ENCODE measurements around the gene JMJD1C. TPM values are rescaled to one million over a fixed set of nuclear protein-coding genes. Genes with fewer than 3 reads are reported as not detected.
"Not testable (repeated sequence)": the region's sequence is repeated elsewhere in the genome, so short reads cannot be mapped to it uniquely, and the experiment has no call there.

The JMJD1C gene
- total RNA-seq, 1 donor from 2014 or later, result 72.9 TPM

- no peak for TF ChIP-seq CTCF (IDR thresholded peaks at IDR 0.05)
- Mint-ChIP-seq H3K9me3 (ENCODE audit: low read depth) (no peaks in the 10 kb centered on the region), H3K4me3 (ENCODE audit: unreplicated experiment) (no peak overlapping the region), H3K27me3 (ENCODE audit: low read depth) (no peaks in the 10 kb centered on the region), H3K27ac (ENCODE audit: unreplicated experiment) (no peak overlapping the region), H3K36me3 (ENCODE audit: low read depth) (no peaks in the 10 kb centered on the region), H3K4me1 (ENCODE audit: low read depth) (peaks cover 48% of the 10 kb centered on the region)
- no peak for DNase-seq (ENCODE audit: low spot score)
Observed at GRCh38 chr10:63304146-63304545, 161.6 kb downstream of the JMJD1C start.

GRCh38 chr10:63300801-63301200, 165.0 kb downstream of the JMJD1C start:
- Mint-ChIP-seq H3K4me1 (ENCODE audit: low read depth) (peaks cover 29% of the 10 kb centered on the region), H3K27ac (ENCODE audit: unreplicated experiment) (no peak overlapping the region), H3K36me3 (ENCODE audit: low read depth) (no peaks in the 10 kb centered on the region)

GRCh38 chr10:63297941-63298340, 167.8 kb downstream of the JMJD1C start:
- no peaks in the 10 kb centered on the region for H3K9me3 Mint-ChIP-seq (ENCODE audit: low read depth)
- no peak for DNase-seq (ENCODE audit: low spot score)
- no peak overlapping the region for H3K27ac Mint-ChIP-seq (ENCODE audit: unreplicated experiment)
- H3K36me3 Mint-ChIP-seq (ENCODE audit: low read depth), result no peaks in the 10 kb centered on the region
- peaks cover 19% of the 10 kb centered on the region for H3K4me1 Mint-ChIP-seq (ENCODE audit: low read depth)
- H3K27me3 Mint-ChIP-seq (ENCODE audit: low read depth), result no peaks in the 10 kb centered on the region
- no peak overlapping the region for H3K4me3 Mint-ChIP-seq (ENCODE audit: unreplicated experiment)
- TF ChIP-seq CTCF (IDR thresholded peaks at IDR 0.05), result no peak

More at GRCh38 chr10:63300801-63301200, 165.0 kb downstream of the JMJD1C start:
- Mint-ChIP-seq H3K9me3 (ENCODE audit: low read depth) (no peaks in the 10 kb centered on the region), H3K27me3 (ENCODE audit: low read depth) (no peaks in the 10 kb centered on the region), H3K4me3 (ENCODE audit: unreplicated experiment) (no peak overlapping the region)
- no peak for DNase-seq (ENCODE audit: low spot score)
- TF ChIP-seq CTCF (IDR thresholded peaks at IDR 0.05), result no peak

- no peak for DNase-seq (ENCODE audit: low spot score)
- Mint-ChIP-seq H3K36me3 (ENCODE audit: low read depth) (no peaks in the 10 kb centered on the region), H3K27me3 (ENCODE audit: low read depth) (no peaks in the 10 kb centered on the region), H3K4me1 (ENCODE audit: low read depth) (no peaks in the 10 kb centered on the region), H3K4me3 (ENCODE audit: unreplicated experiment) (no peak overlapping the region), H3K9me3 (ENCODE audit: low read depth) (no peaks in the 10 kb centered on the region), H3K27ac (ENCODE audit: unreplicated experiment) (no peak overlapping the region)
- TF ChIP-seq CTCF (IDR thresholded peaks at IDR 0.05), result no peak
Observed at GRCh38 chr10:63294781-63295180, 171.0 kb downstream of the JMJD1C start.

- not testable (repeated sequence) for H3K27ac Mint-ChIP-seq (ENCODE audit: unreplicated experiment); H3K9me3 Mint-ChIP-seq (ENCODE audit: low read depth); H3K36me3 Mint-ChIP-seq (ENCODE audit: low read depth); H3K4me3 Mint-ChIP-seq (ENCODE audit: unreplicated experiment); H3K4me1 Mint-ChIP-seq (ENCODE audit: low read depth); H3K27me3 Mint-ChIP-seq (ENCODE audit: low read depth); DNase-seq (ENCODE audit: low spot score)
Observed at GRCh38 chr10:63292847-63293246, 172.9 kb downstream of the JMJD1C start.

- no peak overlapping the region for H3K4me3 Mint-ChIP-seq (ENCODE audit: unreplicated experiment)
- no peak for TF ChIP-seq CTCF (IDR thresholded peaks at IDR 0.05)
- H3K4me1 Mint-ChIP-seq (ENCODE audit: low read depth), result peaks cover 21% of the 10 kb centered on the region
- H3K36me3 Mint-ChIP-seq (ENCODE audit: low read depth), result no peaks in the 10 kb centered on the region
- no peak overlapping the region for H3K27ac Mint-ChIP-seq (ENCODE audit: unreplicated experiment)
- DNase-seq (ENCODE audit: low spot score), result no peak
- no peaks in the 10 kb centered on the region for H3K9me3 Mint-ChIP-seq (ENCODE audit: low read depth)
- H3K27me3 Mint-ChIP-seq (ENCODE audit: low read depth), result no peaks in the 10 kb centered on the region
Observed at GRCh38 chr10:63288170-63288569, 177.6 kb downstream of the JMJD1C start.

Data from chondrocyte (in vitro differentiated cells).